ENCODE data around the gene SEMA4B. TPM values are rescaled to one million over a fixed set of nuclear protein-coding genes. Genes with fewer than 3 reads are reported as not detected.
A peak's percentile ranks its signal among the peaks of the same experiment; 100 is the strongest.
"Not testable (repeated sequence)": the region's sequence is repeated elsewhere in the genome, so short reads cannot be mapped to it uniquely, and the experiment has no call there.

SEMA4B gene
- total RNA-seq, 4 donors from 2014 or later = 115 to 193 (median 134) TPM

DNA sequence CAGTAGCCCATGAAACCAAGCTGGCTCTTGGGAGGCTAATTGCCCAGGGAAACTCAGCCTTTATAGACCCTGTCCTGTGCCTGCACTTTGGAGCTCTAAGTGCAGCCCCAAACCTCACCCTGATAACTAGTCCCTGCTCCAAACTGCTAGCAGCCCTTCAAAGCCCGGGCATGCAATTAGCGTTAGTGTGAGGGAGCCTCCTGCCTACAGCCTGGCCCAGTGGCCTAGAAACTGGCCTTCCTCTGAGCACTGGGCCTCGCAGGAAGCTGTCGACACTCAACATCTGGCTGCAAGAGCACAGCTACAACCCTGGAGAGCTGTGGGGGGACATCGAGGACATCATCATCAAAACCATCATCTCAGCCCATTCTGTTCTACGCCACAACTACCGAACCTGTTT is 56.6 kb downstream of the SEMA4B start:
- no peaks in the 10 kb centered on the region for H3K36me3 ChIP-seq
- no peaks in the 10 kb centered on the region for H3K9me3 ChIP-seq
- H3K4me3 ChIP-seq = no peak overlapping the region
- no peak overlapping the region for H3K27ac ChIP-seq
- no peak for TF ChIP-seq POLR2AphosphoS5 (IDR thresholded peaks at IDR 0.05)
- TF ChIP-seq CTCF (IDR thresholded peaks at IDR 0.05) = no peak
- no peak for TF ChIP-seq POLR2A (IDR thresholded peaks at IDR 0.05)
- TF ChIP-seq EP300 (IDR thresholded peaks at IDR 0.05; ENCODE audit: low read depth) = no peak
- DNase-seq = no peak
- WGBS, 2 donors (ENCODE audit: low coverage in 1 of 2) = 92% methylated on average over 7 of the region's 7 CpGs; no CpG with 5 or more reads in 1 of the 2 donors
- intact Hi-C loops (cut with DNase I; ENCODE audit: low total_unique reads) = no loop called here
- in situ Hi-C loops (cut with MboI; ENCODE audit: low pct_ligation_motif_present in 1 of 4, low pct_unique_long_range_greater_than_20kb in 1 of 4, low sequenced_read_pairs in 3 of 4) = no loop called here
- H3K27me3 ChIP-seq = no peaks in the 10 kb centered on the region
- peaks cover 0 to 4% (median 0%) of the 10 kb centered on the region in 4 donors for H3K4me1 ChIP-seq

- H3K27ac ChIP-seq = no peak overlapping the region
- H3K9me3 ChIP-seq = no peaks in the 10 kb centered on the region
- no peaks in the 10 kb centered on the region for H3K36me3 ChIP-seq
- H3K4me1 ChIP-seq = peaks cover 4 to 13% (median 5%) of the 10 kb centered on the region in 4 donors
- no peak overlapping the region for H3K4me3 ChIP-seq
- no peak for TF ChIP-seq EP300 (IDR thresholded peaks at IDR 0.05; ENCODE audit: low read depth)
- TF ChIP-seq CTCF (IDR thresholded peaks at IDR 0.05) = no peak
- no peak for TF ChIP-seq POLR2A (IDR thresholded peaks at IDR 0.05)
- no peak for TF ChIP-seq POLR2AphosphoS5 (IDR thresholded peaks at IDR 0.05)
- DNase-seq = no peak
- in situ Hi-C loops (cut with MboI; ENCODE audit: low pct_ligation_motif_present in 1 of 4, low pct_unique_long_range_greater_than_20kb in 1 of 4, low sequenced_read_pairs in 3 of 4) (no loop called here), intact Hi-C loops (cut with DNase I; ENCODE audit: low total_unique reads) (no loop called here)
- 67 to 77% methylated on average over 5 of the region's 5 CpGs for WGBS, 2 donors (ENCODE audit: low coverage in 1 of 2)
- H3K27me3 ChIP-seq = no peaks in the 10 kb centered on the region
These were observed 58.4 kb downstream of the SEMA4B start for GRCh38 chr15:90259524-90259923.

DNA sequence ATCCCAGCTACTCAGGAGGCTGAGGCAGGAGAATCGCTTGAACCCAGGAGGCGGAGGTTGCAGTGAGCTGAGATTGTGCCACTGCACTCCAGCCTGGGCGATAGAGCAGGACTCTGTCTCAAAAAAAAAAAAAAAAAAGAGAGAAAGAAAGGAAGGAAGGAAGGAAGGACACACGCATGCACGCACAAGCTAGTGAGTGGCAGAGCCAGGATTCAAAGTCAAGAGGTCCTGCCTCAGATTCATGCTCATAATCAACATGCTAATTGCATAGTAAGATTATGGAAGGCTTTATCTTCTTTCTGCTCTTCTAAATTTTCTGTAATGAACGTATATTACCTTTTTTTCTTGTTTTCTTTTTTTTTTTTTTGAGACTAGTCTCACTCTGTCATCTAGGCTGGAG is 59.6 kb downstream of the SEMA4B start:
- DNase-seq; in situ Hi-C loops (cut with MboI; ENCODE audit: low pct_ligation_motif_present in 1 of 4, low pct_unique_long_range_greater_than_20kb in 1 of 4, low sequenced_read_pairs in 3 of 4): not testable (repeated sequence)
- 87 to 93% methylated on average over 3 to 6 of the region's 6 CpGs for WGBS, 2 donors (ENCODE audit: low coverage in 1 of 2)

GRCh38 chr15:90261811-90262210 is 60.7 kb downstream of the SEMA4B start:
- no peaks in the 10 kb centered on the region for H3K36me3 ChIP-seq
- in situ Hi-C loops (cut with MboI; ENCODE audit: low pct_ligation_motif_present in 1 of 4, low pct_unique_long_range_greater_than_20kb in 1 of 4, low sequenced_read_pairs in 3 of 4) (no loop called here), intact Hi-C loops (cut with DNase I; ENCODE audit: low total_unique reads) (no loop called here)
- H3K27ac ChIP-seq = peak overlapping the region in 2 of 4 donors; percentile 26 to 31
- H3K27me3 ChIP-seq = no peaks in the 10 kb centered on the region
- no peak for DNase-seq
- H3K9me3 ChIP-seq = no peaks in the 10 kb centered on the region
- WGBS, 2 donors (ENCODE audit: low coverage in 1 of 2) = 78 to 85% methylated on average over 5 of the region's 5 CpGs
- TF ChIP-seq EP300 (IDR thresholded peaks at IDR 0.05; ENCODE audit: low read depth) = no peak
- TF ChIP-seq POLR2AphosphoS5 (IDR thresholded peaks at IDR 0.05) = no peak
- TF ChIP-seq CTCF (IDR thresholded peaks at IDR 0.05) = no peak
- no peak for TF ChIP-seq POLR2A (IDR thresholded peaks at IDR 0.05)
- H3K4me1 ChIP-seq = peaks cover 10 to 23% (median 15%) of the 10 kb centered on the region in 4 donors
- no peak overlapping the region for H3K4me3 ChIP-seq

More for the DNA sequence above, 59.6 kb downstream of the SEMA4B start:
- H3K4me3 ChIP-seq; H3K36me3 ChIP-seq; H3K27ac ChIP-seq; intact Hi-C loops (cut with DNase I; ENCODE audit: low total_unique reads); H3K27me3 ChIP-seq; H3K9me3 ChIP-seq: not testable (repeated sequence)
- peaks cover 8 to 19% (median 10%) of the 10 kb centered on the region in 4 donors for H3K4me1 ChIP-seq

DNA sequence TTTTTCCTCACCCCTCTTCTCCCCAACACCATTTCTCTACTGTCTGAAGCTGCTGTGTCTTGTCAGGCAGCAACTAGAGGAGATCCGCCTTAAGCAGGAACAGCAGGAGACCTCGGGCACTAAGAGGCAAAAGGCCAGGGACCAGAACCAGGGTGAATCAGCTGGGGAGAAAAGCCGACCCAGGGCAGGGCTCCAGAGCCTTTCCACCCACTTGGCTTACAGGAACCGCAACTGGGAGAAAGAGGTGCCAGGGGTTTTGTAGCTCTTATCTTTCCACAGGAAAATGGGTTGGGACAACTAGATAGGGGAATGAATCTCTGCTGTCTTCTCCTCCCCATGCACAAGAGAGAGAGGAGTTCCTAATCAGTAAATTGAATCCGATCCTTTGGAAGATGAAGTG is 61.3 kb downstream of the SEMA4B start:
- Histone ChIP-seq H3K27ac (peak overlapping the region in 2 of 4 donors; percentile 26 to 31), H3K9me3 (no peaks in the 10 kb centered on the region), H3K4me3 (no peak overlapping the region), H3K4me1 (peaks cover 17 to 30% (median 21%) of the 10 kb centered on the region in 4 donors), H3K36me3 (no peaks in the 10 kb centered on the region), H3K27me3 (no peaks in the 10 kb centered on the region)
- in situ Hi-C loops (cut with MboI; ENCODE audit: low pct_ligation_motif_present in 1 of 4, low pct_unique_long_range_greater_than_20kb in 1 of 4, low sequenced_read_pairs in 3 of 4) (no loop called here), intact Hi-C loops (cut with DNase I; ENCODE audit: low total_unique reads) (no loop called here)
- no peak for TF ChIP-seq EP300 (IDR thresholded peaks at IDR 0.05; ENCODE audit: low read depth)
- no peak for DNase-seq
- 70 to 84% methylated on average over 2 to 5 of the region's 5 CpGs for WGBS, 2 donors (ENCODE audit: low coverage in 1 of 2)

Data from transverse colon (tissue), 4 donors.